NCI-H82 treated with DMSO at 0.1 percent for 48 hours (cell line): Measurements from ENCODE around the gene SLC29A2.
"Not testable (repeated sequence)": the region's sequence is repeated elsewhere in the genome, so short reads cannot be mapped to it uniquely, and the experiment has no call there.

Source experiments
- DNase-seq: peaks from one replicate; lab custom pipeline; 2025; ENCODE audit not compliant: unreplicated experiment; lab: John Stamatoyannopoulos, UW

Gene SLC29A2

GRCh38 chr11:66350560-66351235 lies 20.9 kb downstream of the SLC29A2 start:
- DNase-seq: not testable (repeated sequence)

GRCh38 chr11:66349084-66349386 lies 22.5 kb downstream of the SLC29A2 start:
- no peak for DNase-seq

- peak; percentile 54 for DNase-seq
Measured at GRCh38 chr11:66347425-66348276, 23.9 kb downstream of the SLC29A2 start, which contains the start of gene B4GAT1. Gene B4GAT1 (minus strand): TSS chr11:66347629. CDS start chr11:66347545, 84 bp downstream.

GRCh38 chr11:66346476-66347424 lies 24.8 kb downstream of the SLC29A2 start:
- DNase-seq: no peak

- no peak for DNase-seq
Measured at GRCh38 chr11:66345316-66345649, 26.3 kb downstream of the SLC29A2 start.

- peak; percentile 71 for DNase-seq
Measured at GRCh38 chr11:66344550-66345315, 26.8 kb downstream of the SLC29A2 start, which contains the start of gene BRMS1. Gene BRMS1 (minus strand): TSS chr11:66345104. CDS start chr11:66342234, 2,870 bp downstream.

- no peak for DNase-seq
Measured at GRCh38 chr11:66343176-66343575, 28.4 kb downstream of the SLC29A2 start.

GRCh38 chr11:66341502-66342126 lies 29.9 kb downstream of the SLC29A2 start:
- DNase-seq: no peak

GRCh38 chr11:66340596-66341501 lies 30.7 kb downstream of the SLC29A2 start:
- no peak for DNase-seq

GRCh38 chr11:66339686-66340483 lies 31.7 kb downstream of the SLC29A2 start:
- DNase-seq: no peak

- no peak for DNase-seq
Measured at GRCh38 chr11:66339162-66339675, 32.3 kb downstream of the SLC29A2 start.

- no peak for DNase-seq
Measured at GRCh38 chr11:66338276-66339161, 33.0 kb downstream of the SLC29A2 start.

GRCh38 chr11:66337103-66337899 lies 34.3 kb downstream of the SLC29A2 start:
- no peak for DNase-seq

- no peak for DNase-seq
Measured at GRCh38 chr11:66336234-66337102, 35.1 kb downstream of the SLC29A2 start, which contains the start of gene RIN1. Gene RIN1 (minus strand): TSS chr11:66336434. CDS start chr11:66336402, 32 bp downstream.
